Hepatocyte (in vitro differentiated cells): ENCODE data around the gene DIPK1B. TPM values are rescaled to one million over a fixed set of nuclear protein-coding genes. Genes with fewer than 3 reads are reported as not detected.

Experiments used
- DNase-seq: peaks from one replicate; pipeline ENCODE4 v3.0.0-alpha.2; 2016; ENCODE audit warnings: low spot score
- H2AFZ ChIP-seq: fragments of 200-600 bp; sonication (generic); 2 replicates; pipeline ENCODE4 v1.6.0; 2016; ENCODE audit warnings: antibody characterized with exemption, mild to moderate bottlenecking
- H3K27ac ChIP-seq: fragments of 200-600 bp; sonication (generic); 2 replicates; pipeline ENCODE4 v1.5.1; 2016; ENCODE audit warnings: mild to moderate bottlenecking
- H3K27me3 ChIP-seq: fragments of 200-600 bp; sonication (generic); 2 replicates; pipeline ENCODE4 v1.6.1; 2016
- H3K36me3 ChIP-seq: fragments of 200-600 bp; sonication (generic); replicated peaks from 2 replicates; pipeline ENCODE4 v1.5.1; 2016; ENCODE audit warnings: low read depth; ENCODE audit not compliant: insufficient read depth
- H3K4me1 ChIP-seq: fragments of 200-600 bp; sonication (generic); 2 replicates; pipeline ENCODE4 v1.5.1; 2016; ENCODE audit warnings: mild to moderate bottlenecking, moderate library complexity; ENCODE audit not compliant: insufficient read depth
- H3K4me2 ChIP-seq: fragments of 200-600 bp; sonication (generic); 2 replicates; pipeline ENCODE4 v1.6.0; 2016
- H3K4me3 ChIP-seq: fragments of 200-600 bp; sonication (generic); 2 replicates; pipeline ENCODE4 v1.5.1; 2016; ENCODE audit warnings: mild to moderate bottlenecking
- H3K79me2 ChIP-seq: fragments of 200-600 bp; sonication (generic); 2 replicates; pipeline ENCODE4 v1.6.0; 2017; ENCODE audit warnings: mild to moderate bottlenecking
- H3K9me2 ChIP-seq: fragments of 200-600 bp; sonication (generic); replicated peaks from 2 replicates; pipeline ENCODE4 v1.6.0; 2017; ENCODE audit warnings: mild to moderate bottlenecking; ENCODE audit not compliant: insufficient read depth
- H3K9me3 ChIP-seq: fragments of 200-600 bp; sonication (generic); 2 replicates; pipeline ENCODE4 v1.5.1; 2016; ENCODE audit warnings: low read depth, mild to moderate bottlenecking
- H4K20me1 ChIP-seq: fragments of 200-600 bp; sonication (generic); 2 replicates; pipeline ENCODE4 v1.6.0; 2016; ENCODE audit warnings: mild to moderate bottlenecking; ENCODE audit not compliant: insufficient read depth, poor library complexity, severe bottlenecking
- EZH2 ChIP-seq: fragments of 200-600 bp; sonication (generic); IDR thresholded peaks from 2 replicates; pipeline ENCODE4 v1.6.1; 2016; ENCODE audit warnings: antibody characterized with exemption, mild to moderate bottlenecking, borderline replicate concordance
- EZH2phosphoT487 ChIP-seq: fragments of 200-600 bp; sonication (generic); IDR thresholded peaks from one replicate; pipeline ENCODE4 v1.6.1; 2018; ENCODE audit warnings: antibody characterized with exemption, mild to moderate bottlenecking, low read depth, moderate library complexity; ENCODE audit not compliant: unreplicated experiment, severe bottlenecking
- WGBS: methylation state at CpG from one replicate; pipeline ENCODE4 v1.1.6; 2016; ENCODE audit warnings: low lambda C conversion rate; ENCODE audit errors: missing lambda C conversion rate; 5-methylcytosine and 5-hydroxymethylcytosine counted together
- polyA plus RNA-seq: library from polyadenylated mRNA; unstranded; fragments of >200 nt; fragmentation: Nextera tagmentation; extraction: Ambion mirVana; gene quantifications from 2 replicates; pipeline ENCODE4 v1.2.1, GENCODE V29; 2016
- total RNA-seq: library from RNA; depleted of rRNA; stranded (reverse); fragments of >200 nt; gene quantifications from 2 replicates; pipeline ENCODE4 v1.2.3, GENCODE V29; 2014
- TF ChIP-seq, protein P1 (sequence below): fragments of 200-600 bp; sonication (generic); IDR thresholded peaks from 2 replicates; pipeline ENCODE4 v1.5.1; 2016; ENCODE audit warnings: antibody characterized with exemption, mild to moderate bottlenecking; ENCODE audit not compliant: poor library complexity

Gene DIPK1B
- total and polyA plus RNA-seq, 2 experiments from 2014 or later: 33.3 to 39.4 TPM

DNA sequence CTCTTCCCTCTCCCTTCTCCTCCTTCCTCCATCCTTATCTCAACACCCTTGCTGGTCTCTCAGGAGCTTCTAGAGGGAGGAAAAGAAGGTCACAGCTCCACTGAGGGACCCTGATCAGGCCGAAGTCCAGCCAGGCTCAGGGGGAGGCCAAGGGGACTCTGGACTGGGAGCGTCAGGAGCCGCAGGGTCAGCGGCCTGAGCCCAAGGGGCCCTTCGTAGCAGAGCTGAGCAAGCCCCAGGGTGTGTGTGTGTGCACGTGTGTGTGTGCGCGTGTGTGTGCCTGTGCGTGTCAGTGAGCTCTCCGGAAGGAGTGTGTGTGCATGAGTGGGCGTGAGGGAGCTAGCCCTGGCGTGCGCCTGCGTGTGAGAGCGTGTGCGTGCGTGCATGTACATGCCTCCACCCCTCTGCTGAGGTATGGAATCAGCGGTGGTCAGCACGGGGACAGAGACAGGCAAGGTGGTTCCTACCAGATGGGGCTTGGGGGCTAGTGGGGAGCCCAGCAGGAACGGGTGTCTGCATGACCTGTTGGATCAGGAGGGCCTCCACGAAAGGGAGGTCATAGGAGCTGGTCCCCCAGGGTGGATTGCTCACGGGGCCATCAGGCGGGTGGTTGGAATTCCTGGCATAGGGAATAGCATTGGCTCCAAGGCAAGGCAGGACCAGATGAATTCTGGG, 15.1 kb upstream of the DIPK1B start:
- Histone ChIP-seq H3K36me3 (no peaks in the 10 kb centered on the region), H3K4me2 (peak overlapping the region; percentile 62), H3K4me3 (no peak overlapping the region), H3K4me1 (peaks cover 45% of the 10 kb centered on the region), H2AFZ (no peak overlapping the region), H3K79me2 (no peaks in the 10 kb centered on the region), H4K20me1 (no peaks in the 10 kb centered on the region), H3K9me2 (no peaks in the 10 kb centered on the region), H3K27ac (peak overlapping the region; percentile 94), H3K9me3 (no peaks in the 10 kb centered on the region), H3K27me3 (no peaks in the 10 kb centered on the region)
- WGBS: 67% methylated on average over 19 of the region's 23 CpGs
- no peak for TF ChIP-seq EZH2
- TF ChIP-seq, protein P1, sequence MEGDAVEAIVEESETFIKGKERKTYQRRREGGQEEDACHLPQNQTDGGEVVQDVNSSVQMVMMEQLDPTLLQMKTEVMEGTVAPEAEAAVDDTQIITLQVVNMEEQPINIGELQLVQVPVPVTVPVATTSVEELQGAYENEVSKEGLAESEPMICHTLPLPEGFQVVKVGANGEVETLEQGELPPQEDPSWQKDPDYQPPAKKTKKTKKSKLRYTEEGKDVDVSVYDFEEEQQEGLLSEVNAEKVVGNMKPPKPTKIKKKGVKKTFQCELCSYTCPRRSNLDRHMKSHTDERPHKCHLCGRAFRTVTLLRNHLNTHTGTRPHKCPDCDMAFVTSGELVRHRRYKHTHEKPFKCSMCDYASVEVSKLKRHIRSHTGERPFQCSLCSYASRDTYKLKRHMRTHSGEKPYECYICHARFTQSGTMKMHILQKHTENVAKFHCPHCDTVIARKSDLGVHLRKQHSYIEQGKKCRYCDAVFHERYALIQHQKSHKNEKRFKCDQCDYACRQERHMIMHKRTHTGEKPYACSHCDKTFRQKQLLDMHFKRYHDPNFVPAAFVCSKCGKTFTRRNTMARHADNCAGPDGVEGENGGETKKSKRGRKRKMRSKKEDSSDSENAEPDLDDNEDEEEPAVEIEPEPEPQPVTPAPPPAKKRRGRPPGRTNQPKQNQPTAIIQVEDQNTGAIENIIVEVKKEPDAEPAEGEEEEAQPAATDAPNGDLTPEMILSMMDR: no peak
- TF ChIP-seq EZH2phosphoT487: no peak
- peak; percentile 76 for DNase-seq

DNA sequence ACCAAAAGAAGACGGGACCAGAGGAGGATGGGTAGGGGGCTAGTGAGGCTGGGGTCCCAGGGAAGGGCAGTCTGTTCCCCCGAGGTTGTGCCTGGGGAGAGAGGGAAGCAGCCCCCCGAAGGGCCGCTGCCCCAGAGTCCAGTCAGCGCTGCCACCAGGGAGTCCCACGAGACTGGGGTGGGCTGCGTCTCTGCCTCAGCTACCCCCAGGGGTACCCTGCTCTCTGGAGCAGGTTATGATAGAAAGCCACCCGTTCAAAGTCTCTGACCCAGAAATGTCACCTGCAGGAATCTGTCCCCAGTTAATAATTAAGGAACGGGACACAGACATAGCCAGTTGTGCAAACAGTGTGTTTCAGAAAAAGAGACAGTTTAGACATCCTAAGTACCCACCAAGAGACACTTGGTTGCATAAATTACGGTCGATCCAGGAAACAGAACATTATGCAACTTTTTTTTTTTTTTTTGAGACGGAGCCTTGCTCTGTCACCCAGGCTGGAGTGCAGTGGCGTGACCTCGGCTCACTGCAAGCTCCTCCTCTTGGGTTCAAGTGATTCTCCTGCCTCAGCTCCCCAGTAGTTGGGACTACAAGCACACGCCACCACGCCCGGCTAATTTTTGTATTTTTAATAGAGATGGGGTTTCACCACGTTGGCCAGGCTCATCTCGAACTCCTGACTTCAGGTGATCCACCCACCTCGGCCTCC, 14.4 kb upstream of the DIPK1B start:
- H3K4me1 ChIP-seq: peaks cover 39% of the 10 kb centered on the region
- no peaks in the 10 kb centered on the region for H4K20me1 ChIP-seq
- peak overlapping the region; percentile 64 for H3K4me2 ChIP-seq
- no peaks in the 10 kb centered on the region for H3K9me2 ChIP-seq
- no peaks in the 10 kb centered on the region for H3K27me3 ChIP-seq
- WGBS: 57% methylated on average over 18 of the region's 20 CpGs
- H3K27ac ChIP-seq: peak overlapping the region; percentile 97
- no peak overlapping the region for H3K4me3 ChIP-seq
- H3K36me3 ChIP-seq: no peaks in the 10 kb centered on the region
- H3K9me3 ChIP-seq: no peaks in the 10 kb centered on the region
- no peaks in the 10 kb centered on the region for H3K79me2 ChIP-seq
- TF ChIP-seq EZH2 (no peak), EZH2phosphoT487 (no peak)
- TF ChIP-seq, protein P1: no peak
- no peak overlapping the region for H2AFZ ChIP-seq
- DNase-seq: peak; percentile 66

GRCh38 chr9:136698635-136699246, 13.6 kb upstream of the DIPK1B start:
- H2AFZ ChIP-seq: no peak overlapping the region
- no peak overlapping the region for H3K4me3 ChIP-seq
- peaks cover 35% of the 10 kb centered on the region for H3K4me1 ChIP-seq
- TF ChIP-seq EZH2phosphoT487: no peak
- TF ChIP-seq EZH2: no peak
- peak overlapping the region; percentile 64 for H3K4me2 ChIP-seq
- no peaks in the 10 kb centered on the region for H3K36me3 ChIP-seq
- DNase-seq: no peak
- H3K27me3 ChIP-seq: no peaks in the 10 kb centered on the region
- no peaks in the 10 kb centered on the region for H3K9me3 ChIP-seq
- no peaks in the 10 kb centered on the region for H3K9me2 ChIP-seq
- no peaks in the 10 kb centered on the region for H4K20me1 ChIP-seq
- no peaks in the 10 kb centered on the region for H3K79me2 ChIP-seq
- WGBS: 56% methylated on average over 11 of the region's 11 CpGs
- H3K27ac ChIP-seq: peak overlapping the region; percentile 97

DNA sequence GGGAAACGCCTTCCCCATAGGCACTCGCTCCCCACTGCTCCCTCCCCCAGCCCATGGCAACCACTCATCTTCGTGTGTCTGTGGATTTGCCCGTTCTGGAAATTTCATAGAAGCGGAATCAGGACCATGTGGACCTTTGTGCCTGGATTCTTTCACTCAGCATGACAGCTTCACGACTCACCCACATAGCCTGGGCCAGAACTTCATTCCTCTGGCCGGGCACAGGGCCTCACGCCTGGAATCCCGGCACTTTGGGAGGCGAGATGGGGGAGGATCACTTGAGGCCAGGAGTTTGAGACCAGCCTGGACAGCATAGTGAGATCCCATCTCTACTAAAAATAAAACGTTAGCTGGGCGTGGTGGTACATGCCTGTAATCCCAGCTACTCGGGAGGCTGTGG, 12.1 kb upstream of the DIPK1B start:
- H3K9me2 ChIP-seq: no peaks in the 10 kb centered on the region

More for the DNA sequence above, 12.1 kb upstream of the DIPK1B start:
- H3K4me1 ChIP-seq: peaks cover 25% of the 10 kb centered on the region
- 72% methylated on average over 13 of the region's 13 CpGs for WGBS
- no peaks in the 10 kb centered on the region for H3K9me3 ChIP-seq
- DNase-seq: no peak
- H3K79me2 ChIP-seq: no peaks in the 10 kb centered on the region
- H3K4me3 ChIP-seq: no peak overlapping the region
- no peaks in the 10 kb centered on the region for H4K20me1 ChIP-seq
- H2AFZ ChIP-seq: no peak overlapping the region
- TF ChIP-seq EZH2phosphoT487 (no peak), EZH2 (no peak)
- TF ChIP-seq, protein P1: no peak
- no peak overlapping the region for H3K27ac ChIP-seq
- H3K27me3 ChIP-seq: no peaks in the 10 kb centered on the region
- no peaks in the 10 kb centered on the region for H3K36me3 ChIP-seq
- no peak overlapping the region for H3K4me2 ChIP-seq
